Heart left ventricle (tissue), 13 donors: Measurements from ENCODE around the gene FGFRL1.

Experiments used
- CTCF ChIP-seq, 12 donors: fragments of 200-600 bp; sonication (generic) in 4 of 12; IDR thresholded peaks; one replicate each; pipeline versions ENCODE4 v1.5.0 to v1.8.0; 2018 to 2022; ENCODE audit warnings: antibody characterized with exemption in 12 of 12, mild to moderate bottlenecking in 5 of 12
- POLR2A ChIP-seq, 2 donors: fragments of 450-650 bp; IDR thresholded peaks; one replicate each; pipeline ENCODE4 v1.6.1; 2017; ENCODE audit warnings: antibody characterized with exemption in 2 of 2, mild to moderate bottlenecking in 2 of 2, moderate library complexity in 2 of 2
- donor health status: ischemic (EF 13 %, LVEDD 7.1; RV severe dilation, severe dysfunction).
- donor health status: DM: no; HTN: yes; CAD: no.
- donor health status: DM: no; HTN: no; CAD: no.
- donor health status: ischemic (EF 25% LVEDD 6.9; RV normal size, moderate dysfunction).
- donor health status: ischemic (EF 25% LVEDD 5.7; RV mildly dilated, moderate dysfunction).
- donor health status: ischemic (EF 35%, LVEDD 5.7; RV mildly dilated, moderate dysfunction).
- donor health status: nonischemic (EF 11% LVEDD 7.7; RV severe dilation, severe dysfunction).
- donor health status: DM: yes; HTN: yes; CAD: no.
- donor health status: PGD.
- donor health status: ischemic (EF 29% LVEDD 5.4; RV normal size, mild dysfunction).
- donor health status: nonischemic (EF 23%, LVEDD 6.1; RV moderate dilation, normal function).

GRCh38 chr4:962231-963208, 48.9 kb upstream of the FGFRL1 start:
- TF ChIP-seq POLR2A (IDR thresholded peaks at IDR 0.05) = no peak
- TF ChIP-seq CTCF (IDR thresholded peaks at IDR 0.05) = no peak
